Keratinocyte (primary cell): ENCODE results near the gene JAKMIP1. TPM values are rescaled to one million over a fixed set of nuclear protein-coding genes. Genes with fewer than 3 reads are reported as not detected.

ENCODE experiments used
- DNase-seq: peaks from one replicate; pipeline ENCODE4 v3.0.0-alpha.2; 2011; ENCODE audit warnings: low read depth, missing footprints, low spot score
- FAIRE-seq: peaks from 2 replicates; lab custom pipeline; 2011; peaks lifted over from hg19 to GRCh38; lab: Jason Lieb, UNC
- H2AFZ ChIP-seq: 2 replicates; pipeline ENCODE4 v1.6.0; 2012; ENCODE audit warnings: low read length, control low read depth, inconsistent platforms; ENCODE audit not compliant: control insufficient read depth
- H3K27ac ChIP-seq: 2 replicates; pipeline ENCODE4 v1.5.1; 2011; ENCODE audit warnings: low read length; ENCODE audit not compliant: control insufficient read depth, insufficient read depth
- H3K27me3 ChIP-seq: 3 replicates; pipeline ENCODE4 v1.6.0; 2011; ENCODE audit warnings: low read length; ENCODE audit not compliant: control insufficient read depth, insufficient read depth; ENCODE audit errors: extremely low read depth
- H3K36me3 ChIP-seq, 2 experiments: 2 replicates in 1 of 2; 3 replicates in 1 of 2; pipeline ENCODE4 v1.5.1; 2011; ENCODE audit warnings: low read length in 2 of 2, mild to moderate bottlenecking in 1 of 2; ENCODE audit not compliant: control insufficient read depth in 2 of 2, insufficient read depth in 2 of 2; ENCODE audit errors: extremely low read depth in 1 of 2
- H3K4me1 ChIP-seq: 3 replicates; pipeline ENCODE4 v1.5.1; 2011; ENCODE audit warnings: low read length; ENCODE audit not compliant: control insufficient read depth, insufficient read depth; ENCODE audit errors: extremely low read depth
- H3K4me2 ChIP-seq: 3 replicates; pipeline ENCODE4 v1.6.0; 2011; ENCODE audit warnings: low read depth, low read length; ENCODE audit not compliant: control insufficient read depth, insufficient read depth; ENCODE audit errors: extremely low read depth
- H3K4me3 ChIP-seq, 3 experiments: fragments of 200-600 bp in 1 of 3; sonication (generic) in 1 of 3; 2 replicates in 2 of 3; 3 replicates in 1 of 3; pipeline ENCODE4 v1.5.1; 2011 to 2016; ENCODE audit warnings: low read length in 3 of 3, mild to moderate bottlenecking in 3 of 3, control low read depth in 2 of 3, inconsistent platforms in 1 of 3, low read depth in 1 of 3, mixed read lengths in 1 of 3, mixed run types in 1 of 3, moderate library complexity in 1 of 3; ENCODE audit not compliant: control insufficient read depth in 2 of 3, insufficient read depth in 2 of 3; ENCODE audit errors: extremely low read depth in 1 of 3
- H3K79me2 ChIP-seq: 2 replicates; pipeline ENCODE4 v1.6.0; 2012; ENCODE audit warnings: low read length; ENCODE audit not compliant: control insufficient read depth, insufficient read depth
- H3K9ac ChIP-seq: 3 replicates; pipeline ENCODE4 v1.6.0; 2011; ENCODE audit warnings: low read length; ENCODE audit not compliant: control insufficient read depth, insufficient read depth; ENCODE audit errors: extremely low read depth
- H3K9me1 ChIP-seq: 3 replicates; pipeline ENCODE4 v1.6.0; 2011; ENCODE audit warnings: low read length; ENCODE audit not compliant: control insufficient read depth, insufficient read depth; ENCODE audit errors: extremely low read depth
- H3K9me3 ChIP-seq: 2 replicates; pipeline ENCODE4 v1.5.1; 2012; ENCODE audit warnings: low read depth, low read length; ENCODE audit not compliant: control insufficient read depth
- H4K20me1 ChIP-seq: 3 replicates; pipeline ENCODE4 v1.6.0; 2011; ENCODE audit warnings: low read length; ENCODE audit not compliant: control insufficient read depth, insufficient read depth; ENCODE audit errors: extremely low read depth
- CTCF ChIP-seq, 3 experiments: IDR thresholded peaks in 1 of 3; conservative IDR thresholded peaks in 1 of 3; optimal IDR thresholded peaks in 1 of 3; 2 replicates in 2 of 3; 3 replicates in 1 of 3; pipeline versions ENCODE3 to v1.5.1; 2011; ENCODE audit warnings: low read length in 3 of 3, mild to moderate bottlenecking in 3 of 3, moderate library complexity in 2 of 3, control low read depth in 1 of 3, inconsistent platforms in 1 of 3; ENCODE audit not compliant: insufficient read depth in 2 of 3; ENCODE audit errors: extremely low read depth in 1 of 3
- EZH2 ChIP-seq: IDR thresholded peaks from one replicate; pipeline ENCODE4 v1.6.1; 2012; ENCODE audit warnings: inconsistent platforms, mild to moderate bottlenecking, low read length, moderate library complexity
- dilution Hi-C: fragments of 300-500 bp; cut with MboI; formaldehyde crosslinking; loops from one replicate; pipeline ENCODE4 v1.7.0; 2020; ENCODE audit warnings: low sequenced_read_pairs; ENCODE audit not compliant: extremely low pct_ligation_motif_present
- polyA plus RNA-seq, 5 experiments: library from polyadenylated mRNA; depleted of rRNA in 3 of 5; stranded (reverse) in 3 of 5; stranded (forward) in 1 of 5; unstranded in 1 of 5; fragments of >200 nt; gene quantifications; 1 replicate in 1 of 5; 2 replicates in 3 of 5; 3 replicates in 1 of 5; pipeline versions ENCODE4 v1.2.1 to v1.2.3, GENCODE V29; 2011 to 2012; ENCODE audit warnings: missing spikeins in 2 of 5, low read depth in 1 of 5, low replicate concordance in 1 of 5

The JAKMIP1 gene
- polyA plus RNA-seq, 1 donor (not counting 4 experiments of a cell fraction or from before 2014, with no cell fraction given), result not detected

GRCh38 chr4:6031846-6032245, 168.5 kb downstream of the JAKMIP1 start:
- Histone ChIP-seq H3K9me3 (no peaks in the 10 kb centered on the region), H3K4me2 (no peak overlapping the region), H3K9ac (no peak overlapping the region), H3K79me2 (no peaks in the 10 kb centered on the region), H3K36me3 (no peaks in the 10 kb centered on the region), H3K4me1 (no peaks in the 10 kb centered on the region), H3K27me3 (no peaks in the 10 kb centered on the region), H2AFZ (no peak overlapping the region), H3K4me3 (no peak overlapping the region), H4K20me1 (no peaks in the 10 kb centered on the region), H3K9me1 (no peaks in the 10 kb centered on the region), H3K27ac (no peak overlapping the region)
- TF ChIP-seq CTCF (optimal IDR thresholded peaks at IDR 0.05 in 1 of 3, IDR thresholded peaks at IDR 0.05 in 1 of 3, conservative IDR thresholded peaks at IDR 0.05 in 1 of 3; ENCODE audit: extremely low read depth in 1 of 3, insufficient read depth in 2 of 3, low read length in 3 of 3) (no peak), EZH2 (no peak)
- no peak for FAIRE-seq
- no peak for DNase-seq
- dilution Hi-C loops, result no loop called here

GRCh38 chr4:6030679-6031078, 169.7 kb downstream of the JAKMIP1 start:
- no peak for TF ChIP-seq EZH2
- TF ChIP-seq CTCF (optimal IDR thresholded peaks at IDR 0.05 in 1 of 3, IDR thresholded peaks at IDR 0.05 in 1 of 3, conservative IDR thresholded peaks at IDR 0.05 in 1 of 3; ENCODE audit: extremely low read depth in 1 of 3, insufficient read depth in 2 of 3, low read length in 3 of 3), result no peak
- Histone ChIP-seq H3K79me2 (no peaks in the 10 kb centered on the region), H3K9me1 (no peaks in the 10 kb centered on the region), H4K20me1 (no peaks in the 10 kb centered on the region), H3K4me1 (no peaks in the 10 kb centered on the region), H3K9me3 (no peaks in the 10 kb centered on the region), H3K4me3 (no peak overlapping the region), H3K36me3 (no peaks in the 10 kb centered on the region), H3K9ac (no peak overlapping the region), H3K27me3 (no peaks in the 10 kb centered on the region), H3K27ac (no peak overlapping the region), H3K4me2 (no peak overlapping the region), H2AFZ (no peak overlapping the region)
- DNase-seq, result no peak
- dilution Hi-C loops, result no loop called here
- FAIRE-seq, result no peak
